ENCODE data around the gene NT5C3B. TPM values are rescaled to one million over a fixed set of nuclear protein-coding genes. Genes with fewer than 3 reads are reported as not detected.
A peak's percentile ranks its signal among the peaks of the same experiment; 100 is the strongest.

Gene NT5C3B
- total RNA-seq, 2 experiments from 2014 or later = 52.8 to 56.7 TPM

GRCh38 chr17:41823141-41823524 is 12.9 kb downstream of the NT5C3B start:
- H3K9me3 Mint-ChIP-seq = no peaks in the 10 kb centered on the region
- H3K27me3 Mint-ChIP-seq = no peaks in the 10 kb centered on the region
- H3K36me3 Mint-ChIP-seq = no peaks in the 10 kb centered on the region
- no peak overlapping the region for H3K4me3 Mint-ChIP-seq
- H3K27ac Mint-ChIP-seq = no peak overlapping the region
- no peaks in the 10 kb centered on the region for H3K4me1 Mint-ChIP-seq
- no peak for DNase-seq

DNA sequence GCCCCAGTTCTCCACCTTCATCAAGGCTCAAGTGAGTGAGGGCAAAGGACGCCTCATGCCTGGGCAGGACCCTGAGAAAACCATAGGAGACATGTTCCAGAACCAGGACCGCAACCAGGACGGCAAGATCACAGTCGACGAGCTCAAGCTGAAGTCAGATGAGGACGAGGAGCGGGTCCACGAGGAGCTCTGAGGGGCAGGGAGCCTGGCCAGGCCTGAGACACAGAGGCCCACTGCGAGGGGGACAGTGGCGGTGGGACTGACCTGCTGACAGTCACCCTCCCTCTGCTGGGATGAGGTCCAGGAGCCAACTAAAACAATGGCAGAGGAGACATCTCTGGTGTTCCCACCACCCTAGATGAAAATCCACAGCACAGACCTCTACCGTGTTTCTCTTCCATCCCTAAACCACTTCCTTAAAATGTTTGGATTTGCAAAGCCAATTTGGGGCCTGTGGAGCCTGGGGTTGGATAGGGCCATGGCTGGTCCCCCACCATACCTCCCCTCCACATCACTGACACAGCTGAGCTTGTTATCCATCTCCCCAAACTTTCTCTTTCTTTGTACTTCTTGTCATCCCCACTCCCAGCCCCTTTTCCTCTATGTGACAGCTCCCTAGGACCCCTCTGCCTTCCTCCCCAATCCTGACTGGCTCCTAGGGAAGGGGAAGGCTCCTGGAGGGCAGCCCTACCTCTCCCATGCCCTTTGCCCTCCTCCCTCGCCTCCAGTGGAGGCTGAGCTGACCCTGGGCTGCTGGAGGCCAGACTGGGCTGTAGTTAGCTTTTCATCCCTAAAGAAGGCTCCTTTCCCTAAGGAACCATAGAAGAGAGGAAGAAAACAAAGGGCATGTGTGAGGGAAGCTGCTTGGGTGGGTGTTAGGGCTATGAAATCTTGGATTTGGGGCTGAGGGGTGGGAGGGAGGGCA is 13.6 kb downstream of the NT5C3B start:
- DNase-seq = no peak
- no peaks in the 10 kb centered on the region for H3K4me1 Mint-ChIP-seq
- H3K4me3 Mint-ChIP-seq = no peak overlapping the region
- H3K9me3 Mint-ChIP-seq = no peaks in the 10 kb centered on the region
- H3K27me3 Mint-ChIP-seq = no peaks in the 10 kb centered on the region
- H3K36me3 Mint-ChIP-seq = no peaks in the 10 kb centered on the region
- H3K27ac Mint-ChIP-seq = no peak overlapping the region

- no peaks in the 10 kb centered on the region for H3K4me1 Mint-ChIP-seq
- no peaks in the 10 kb centered on the region for H3K9me3 Mint-ChIP-seq
- no peaks in the 10 kb centered on the region for H3K27me3 Mint-ChIP-seq
- no peaks in the 10 kb centered on the region for H3K36me3 Mint-ChIP-seq
- DNase-seq = no peak
- H3K27ac Mint-ChIP-seq = no peak overlapping the region
- no peak overlapping the region for H3K4me3 Mint-ChIP-seq
Measured at GRCh38 chr17:41821776-41822175, 14.3 kb downstream of the NT5C3B start.

- no peak overlapping the region for H3K4me3 Mint-ChIP-seq
Measured at GRCh38 chr17:41818024-41818423, 18.0 kb downstream of the NT5C3B start.

DNA sequence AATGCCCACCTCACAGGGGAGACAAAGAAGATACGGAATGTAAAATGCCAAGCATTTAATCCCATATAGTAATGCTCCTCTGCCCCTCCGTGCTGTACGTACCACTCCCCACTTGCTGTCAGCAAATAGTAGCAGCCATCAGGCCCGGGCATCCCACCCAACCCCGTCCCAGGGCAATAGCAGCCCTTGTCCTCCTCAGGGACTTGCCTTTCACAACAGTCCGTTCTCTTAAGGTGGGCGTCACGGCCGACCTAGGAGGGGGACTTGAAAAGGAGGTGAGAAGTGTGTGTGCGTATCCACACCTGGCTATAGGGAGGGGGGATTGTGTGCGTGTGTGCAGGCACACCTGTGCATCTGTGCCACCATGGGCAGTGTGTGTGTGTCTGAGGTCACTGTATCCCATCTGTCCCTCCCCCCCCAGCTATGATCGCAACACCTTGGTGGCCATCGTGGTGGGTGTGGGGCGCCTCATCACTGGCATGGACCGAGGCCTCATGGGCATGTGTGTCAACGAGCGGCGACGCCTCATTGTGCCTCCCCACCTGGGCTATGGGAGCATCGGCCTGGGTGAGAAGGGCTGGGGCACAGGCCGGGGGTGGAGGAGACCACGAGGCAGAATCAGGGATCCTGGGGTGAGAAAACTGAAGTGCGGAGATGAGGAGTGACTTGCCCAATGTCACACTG is 19.3 kb downstream of the NT5C3B start:
- peaks cover 9% of the 10 kb centered on the region for H3K4me1 Mint-ChIP-seq
- no peak overlapping the region for H3K4me3 Mint-ChIP-seq
- no peak overlapping the region for H3K27ac Mint-ChIP-seq
- peaks cover 4% of the 10 kb centered on the region for H3K27me3 Mint-ChIP-seq
- no peak for DNase-seq
- H3K9me3 Mint-ChIP-seq = no peaks in the 10 kb centered on the region
- no peaks in the 10 kb centered on the region for H3K36me3 Mint-ChIP-seq

More at GRCh38 chr17:41818024-41818423, 18.0 kb downstream of the NT5C3B start:
- Mint-ChIP-seq H3K27me3 (no peaks in the 10 kb centered on the region), H3K36me3 (no peaks in the 10 kb centered on the region), H3K9me3 (no peaks in the 10 kb centered on the region), H3K4me1 (no peaks in the 10 kb centered on the region), H3K27ac (no peak overlapping the region)
- no peak for DNase-seq

- no peaks in the 10 kb centered on the region for H3K9me3 Mint-ChIP-seq
- no peak overlapping the region for H3K27ac Mint-ChIP-seq
- peaks cover 22% of the 10 kb centered on the region for H3K4me1 Mint-ChIP-seq
- no peak for DNase-seq
- H3K36me3 Mint-ChIP-seq = peaks cover 2% of the 10 kb centered on the region
- H3K27me3 Mint-ChIP-seq = peaks cover 7% of the 10 kb centered on the region
- H3K4me3 Mint-ChIP-seq = no peak overlapping the region
Measured at GRCh38 chr17:41814195-41814594, 21.8 kb downstream of the NT5C3B start.

- DNase-seq = no peak
- Mint-ChIP-seq H3K9me3 (no peaks in the 10 kb centered on the region), H3K27me3 (peaks cover 7% of the 10 kb centered on the region), H3K27ac (no peak overlapping the region), H3K4me1 (peaks cover 23% of the 10 kb centered on the region), H3K4me3 (no peak overlapping the region), H3K36me3 (peaks cover 2% of the 10 kb centered on the region)
Measured at GRCh38 chr17:41813699-41814124, 22.3 kb downstream of the NT5C3B start.

GRCh38 chr17:41813152-41813680 is 22.8 kb downstream of the NT5C3B start:
- Mint-ChIP-seq H3K36me3 (peaks cover 2% of the 10 kb centered on the region), H3K9me3 (no peaks in the 10 kb centered on the region), H3K27me3 (peaks cover 7% of the 10 kb centered on the region), H3K27ac (no peak overlapping the region), H3K4me1 (peaks cover 23% of the 10 kb centered on the region), H3K4me3 (peak overlapping the region; percentile 32)
- DNase-seq = no peak

- no peak within 1 kb of the TSS for H3K27ac Mint-ChIP-seq
Measured at GRCh38 chr17:41812381-41813151, 23.5 kb downstream of the NT5C3B start, which contains the start of gene FKBP10. FKBP10 (plus strand) TSS chr17:41813004; CDS start chr17:41813035, 31 bp downstream.

DNA sequence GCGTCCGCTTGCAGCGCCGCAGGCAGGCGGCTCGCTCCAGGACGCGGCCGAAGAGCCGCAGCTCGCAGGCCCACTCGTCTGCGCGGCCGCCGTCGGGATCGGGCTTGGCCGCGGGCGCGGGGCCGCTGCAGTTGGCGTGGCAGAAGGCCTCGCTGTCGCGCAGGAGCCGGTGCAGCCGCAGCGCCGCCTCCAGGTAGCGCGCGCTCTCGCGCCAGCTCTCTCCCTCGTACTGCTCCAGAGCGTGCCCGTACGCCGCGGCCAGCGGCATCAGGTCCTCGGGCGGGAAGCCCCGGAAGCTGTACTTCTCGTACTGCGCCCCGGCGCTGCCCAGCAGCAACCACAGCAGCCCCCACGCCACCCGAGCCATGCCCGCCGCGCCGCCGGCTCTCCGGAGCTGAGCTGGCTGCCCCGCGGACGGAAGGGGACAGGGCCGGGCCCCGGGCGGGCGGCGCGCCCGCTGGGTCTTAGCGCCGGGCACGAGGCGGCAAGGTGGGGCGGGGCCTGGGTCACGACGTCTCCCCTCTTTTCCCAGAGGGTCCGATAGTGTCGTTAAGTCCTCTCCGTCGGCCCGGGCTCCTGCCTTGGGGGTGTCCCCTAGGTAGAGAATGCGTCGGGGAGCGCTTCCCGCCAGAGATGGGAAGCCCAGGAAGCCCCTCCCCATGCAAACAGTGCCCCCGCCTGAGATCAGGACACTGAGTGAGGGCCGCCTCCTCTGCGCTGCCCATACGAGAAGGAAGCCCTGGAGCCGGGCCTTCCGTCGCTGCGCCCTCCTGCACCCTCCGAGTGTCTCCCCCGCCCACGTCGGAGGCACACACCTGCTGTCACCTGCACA is 24.3 kb downstream of the NT5C3B start, which contains the start of gene P3H4:
P3H4 (minus strand) TSS at position 401 of the 832 bp plus-strand sequence; CDS start at position 367, 34 bp downstream.
- Mint-ChIP-seq H3K9me3 (no peaks in the 10 kb centered on the region), H3K27ac (no peak within 1 kb of the TSS), H3K27me3 (peaks cover 7% of the 10 kb centered on the region), H3K4me3 (peak within 1 kb of the TSS; percentile 82), H3K4me1 (peaks cover 23% of the 10 kb centered on the region), H3K36me3 (peaks cover 2% of the 10 kb centered on the region)
- peak; percentile 76 for DNase-seq

More at GRCh38 chr17:41812381-41813151, 23.5 kb downstream of the NT5C3B start, which contains the start of gene FKBP10:
- DNase-seq = peak; percentile 28
- Mint-ChIP-seq H3K4me3 (peak within 1 kb of the TSS; percentile 82), H3K4me1 (peaks cover 23% of the 10 kb centered on the region), H3K27me3 (peaks cover 7% of the 10 kb centered on the region), H3K9me3 (no peaks in the 10 kb centered on the region), H3K36me3 (peaks cover 2% of the 10 kb centered on the region)

GRCh38 chr17:41810659-41811548 is 25.1 kb downstream of the NT5C3B start:
- H3K9me3 Mint-ChIP-seq = no peaks in the 10 kb centered on the region
- peaks cover 2% of the 10 kb centered on the region for H3K36me3 Mint-ChIP-seq
- peaks cover 23% of the 10 kb centered on the region for H3K4me1 Mint-ChIP-seq
- no peak for DNase-seq
- H3K4me3 Mint-ChIP-seq = peak overlapping the region; percentile 59
- peaks cover 7% of the 10 kb centered on the region for H3K27me3 Mint-ChIP-seq
- no peak overlapping the region for H3K27ac Mint-ChIP-seq

- Mint-ChIP-seq H3K27ac (no peak overlapping the region), H3K4me1 (peaks cover 13% of the 10 kb centered on the region), H3K27me3 (peaks cover 3% of the 10 kb centered on the region), H3K36me3 (peaks cover 2% of the 10 kb centered on the region), H3K4me3 (no peak overlapping the region), H3K9me3 (no peaks in the 10 kb centered on the region)
- no peak for DNase-seq
Measured at GRCh38 chr17:41806685-41807445, 29.2 kb downstream of the NT5C3B start.
